Brain microvascular endothelial cell (primary cell): ENCODE data around the gene ARHGEF4.

Experiments used
- DNase-seq: peaks from one replicate; pipeline ENCODE4 v3.0.0-alpha.2; 2020
- H3K27ac ChIP-seq: fragments of 250-450 bp; sonication (Bioruptor Pico); 2 replicates; pipeline ENCODE4 v1.5.1; 2020; ENCODE audit warnings: mild to moderate bottlenecking, moderate library complexity
- H3K27me3 ChIP-seq: fragments of 250-450 bp; sonication (Bioruptor Pico); replicated peaks from 2 replicates; pipeline ENCODE4 v1.5.1; 2020; ENCODE audit warnings: mild to moderate bottlenecking
- H3K36me3 ChIP-seq: fragments of 250-450 bp; sonication (Bioruptor Pico); replicated peaks from 2 replicates; pipeline ENCODE4 v1.5.1; 2020; ENCODE audit warnings: mild to moderate bottlenecking
- H3K4me3 ChIP-seq: 2 replicates; pipeline ENCODE4 v1.5.1; 2011; ENCODE audit warnings: low read depth, mild to moderate bottlenecking, control low read depth, low read length, moderate library complexity
- in situ Hi-C: cut with HindIII; loops from 2 replicates; pipeline ENCODE4 v1.10.0; 2017; ENCODE audit warnings: low sequenced_read_pairs, low pct_ligation_motif_present
- TF ChIP-seq, protein P1 (sequence below): IDR thresholded peaks from 2 replicates; pipeline ENCODE4 v1.5.1; 2011; ENCODE audit warnings: low read depth, mild to moderate bottlenecking, moderate library complexity, low read length, control low read depth, inconsistent platforms; ENCODE audit errors: missing control alignments

The ARHGEF4 gene

DNA sequence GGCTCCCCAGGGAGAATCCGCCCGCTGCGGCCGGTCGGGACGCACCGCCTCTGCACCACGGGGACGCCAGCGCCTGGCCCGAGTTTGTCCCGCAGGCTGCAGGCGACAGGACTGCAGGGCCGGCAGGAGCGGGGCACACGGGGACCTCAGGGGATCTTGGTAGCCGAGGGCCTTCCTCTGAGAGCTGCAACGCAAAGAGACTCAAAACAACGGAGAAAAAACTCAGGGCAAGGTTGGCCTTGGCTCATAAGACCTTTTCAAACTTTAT lies 79.7 kb downstream of the ARHGEF4 start:
- DNase-seq, result no peak
- Histone ChIP-seq H3K36me3 (no peaks in the 10 kb centered on the region), H3K4me3 (no peak overlapping the region), H3K27ac (no peak overlapping the region), H3K27me3 (peaks cover 8% of the 10 kb centered on the region)
- TF ChIP-seq, protein P1, sequence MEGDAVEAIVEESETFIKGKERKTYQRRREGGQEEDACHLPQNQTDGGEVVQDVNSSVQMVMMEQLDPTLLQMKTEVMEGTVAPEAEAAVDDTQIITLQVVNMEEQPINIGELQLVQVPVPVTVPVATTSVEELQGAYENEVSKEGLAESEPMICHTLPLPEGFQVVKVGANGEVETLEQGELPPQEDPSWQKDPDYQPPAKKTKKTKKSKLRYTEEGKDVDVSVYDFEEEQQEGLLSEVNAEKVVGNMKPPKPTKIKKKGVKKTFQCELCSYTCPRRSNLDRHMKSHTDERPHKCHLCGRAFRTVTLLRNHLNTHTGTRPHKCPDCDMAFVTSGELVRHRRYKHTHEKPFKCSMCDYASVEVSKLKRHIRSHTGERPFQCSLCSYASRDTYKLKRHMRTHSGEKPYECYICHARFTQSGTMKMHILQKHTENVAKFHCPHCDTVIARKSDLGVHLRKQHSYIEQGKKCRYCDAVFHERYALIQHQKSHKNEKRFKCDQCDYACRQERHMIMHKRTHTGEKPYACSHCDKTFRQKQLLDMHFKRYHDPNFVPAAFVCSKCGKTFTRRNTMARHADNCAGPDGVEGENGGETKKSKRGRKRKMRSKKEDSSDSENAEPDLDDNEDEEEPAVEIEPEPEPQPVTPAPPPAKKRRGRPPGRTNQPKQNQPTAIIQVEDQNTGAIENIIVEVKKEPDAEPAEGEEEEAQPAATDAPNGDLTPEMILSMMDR, result no peak
- in situ Hi-C loops, result no loop called here

DNA sequence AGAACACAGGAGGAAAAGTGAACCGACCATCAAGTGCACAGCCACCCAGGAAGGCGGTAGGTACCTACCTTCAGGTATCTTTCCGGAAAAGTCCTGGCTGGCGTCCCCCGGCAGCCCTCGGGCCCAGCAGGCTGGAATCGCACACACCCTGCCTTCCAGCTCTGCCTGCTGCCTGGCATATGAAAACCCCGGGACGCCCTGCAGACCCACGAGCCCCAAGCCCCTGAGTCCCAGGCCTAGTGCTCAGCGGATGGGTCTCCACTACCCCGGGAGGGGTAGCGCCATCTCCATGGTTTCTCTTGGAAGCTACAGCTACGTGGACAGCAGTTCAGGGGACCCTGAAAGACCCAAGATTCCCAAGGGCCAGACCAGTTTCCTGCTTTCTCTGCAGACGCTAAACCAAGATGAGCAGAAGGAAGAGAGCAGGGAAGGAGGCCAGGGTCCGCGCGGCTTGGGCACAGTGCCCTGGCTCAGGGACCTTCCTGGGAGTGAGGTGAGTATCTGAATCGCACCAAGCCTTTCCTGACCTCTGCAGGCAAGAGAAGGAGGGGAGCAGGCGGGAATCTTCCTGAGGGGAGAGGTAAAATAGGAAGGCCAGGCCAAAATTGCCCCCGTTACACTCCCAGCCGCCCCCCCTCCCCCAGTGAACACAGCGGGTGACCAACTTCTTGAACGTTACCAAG lies 80.4 kb downstream of the ARHGEF4 start:
- DNase-seq, result no peak
- Histone ChIP-seq H3K36me3 (no peaks in the 10 kb centered on the region), H3K27ac (no peak overlapping the region), H3K27me3 (peaks cover 8% of the 10 kb centered on the region), H3K4me3 (no peak overlapping the region)
- in situ Hi-C loops, result no loop called here
- TF ChIP-seq, protein P1, result no peak

DNA sequence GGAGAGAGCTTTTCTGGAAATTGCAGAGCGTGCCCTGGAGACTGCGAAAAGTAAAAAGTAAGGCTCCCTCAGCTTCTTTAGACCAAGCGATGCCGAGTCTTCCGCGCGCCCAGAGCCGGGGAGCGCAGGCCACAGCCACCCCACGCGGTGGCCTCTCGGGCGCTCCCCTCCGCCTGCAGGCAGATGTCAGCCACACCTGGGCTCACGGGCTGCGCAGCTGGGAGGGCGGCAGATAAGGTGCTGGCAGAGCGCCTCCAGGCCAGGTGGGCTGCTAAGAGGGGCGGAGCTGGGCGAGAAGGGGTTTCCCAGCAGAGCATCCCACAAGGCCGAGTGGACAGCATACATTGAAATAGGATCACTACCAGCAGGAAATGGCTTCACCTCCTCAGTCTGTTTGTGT lies 81.7 kb downstream of the ARHGEF4 start:
- in situ Hi-C loops, result no loop called here
- no peaks in the 10 kb centered on the region for H3K36me3 ChIP-seq
- no peak overlapping the region for H3K27ac ChIP-seq
- no peak overlapping the region for H3K4me3 ChIP-seq
- DNase-seq, result no peak
- H3K27me3 ChIP-seq, result peaks cover 8% of the 10 kb centered on the region
- TF ChIP-seq, protein P1, result no peak

DNA sequence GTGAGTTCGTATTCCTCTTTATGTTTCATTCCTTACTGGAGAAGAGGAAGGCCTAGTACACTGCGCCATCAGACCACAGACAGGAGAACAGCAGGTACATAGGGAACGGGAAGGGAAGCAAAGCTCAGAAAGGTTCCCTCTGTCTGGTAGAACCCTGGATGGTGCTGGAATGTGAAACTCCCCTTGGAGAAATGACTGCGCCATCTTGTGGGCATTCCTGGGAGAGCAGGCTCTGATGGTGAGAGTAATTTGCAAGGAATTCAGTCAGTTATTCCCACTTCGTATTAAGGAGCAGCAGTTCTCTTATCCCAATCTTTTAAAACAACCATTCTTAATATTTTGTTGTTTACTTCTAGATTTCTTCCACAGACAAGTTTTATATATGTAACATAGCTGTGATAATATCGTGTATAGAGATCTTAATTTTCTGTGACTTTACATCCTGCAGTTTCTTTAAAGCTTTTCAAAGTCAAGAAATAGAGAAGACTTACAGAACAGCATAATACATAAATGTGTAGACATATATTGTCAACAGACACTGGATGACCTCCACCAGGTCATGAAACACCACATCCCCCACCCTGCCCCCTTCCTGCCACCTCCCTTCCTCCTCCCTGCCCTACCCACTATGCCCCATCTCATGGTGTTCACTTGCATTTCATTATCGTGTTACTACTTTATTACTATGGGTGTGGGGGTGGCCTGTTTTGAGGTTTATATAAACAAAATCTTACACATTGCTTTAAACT lies 83.9 kb downstream of the ARHGEF4 start:
- in situ Hi-C loops, result no loop called here
- TF ChIP-seq, protein P1, result peak; percentile 94
- Histone ChIP-seq H3K27me3 (peaks cover 6% of the 10 kb centered on the region), H3K27ac (no peak overlapping the region), H3K4me3 (no peak overlapping the region), H3K36me3 (no peaks in the 10 kb centered on the region)
- DNase-seq, result peak; percentile 68

- in situ Hi-C loops, result no loop called here
- TF ChIP-seq, protein P1, result no peak
- Histone ChIP-seq H3K27ac (no peak overlapping the region), H3K36me3 (no peaks in the 10 kb centered on the region), H3K4me3 (no peak overlapping the region), H3K27me3 (peaks cover 2% of the 10 kb centered on the region)
- DNase-seq, result no peak
Measured at GRCh38 chr2:130921164-130921476, 84.4 kb downstream of the ARHGEF4 start.

DNA sequence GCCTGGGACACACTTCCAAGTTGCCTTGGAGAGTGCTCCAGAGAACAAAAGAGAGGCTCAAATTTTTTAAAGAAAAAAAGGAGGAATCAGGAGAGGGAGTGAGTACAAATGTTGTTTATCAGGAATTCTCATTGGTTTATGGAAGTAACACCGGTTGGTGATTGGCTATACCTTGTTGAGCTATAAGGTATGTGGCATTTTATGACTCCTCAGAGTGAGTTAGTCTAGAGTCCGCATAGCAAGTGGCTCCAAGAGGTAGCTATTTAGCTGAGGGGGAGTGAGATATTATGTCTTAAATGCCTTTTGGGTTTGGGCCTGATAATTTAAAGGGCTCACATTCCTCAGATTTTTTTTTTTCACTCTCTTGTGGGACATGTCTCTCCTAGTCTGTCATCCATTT lies 85.7 kb downstream of the ARHGEF4 start:
- DNase-seq, result no peak
- TF ChIP-seq, protein P1, result no peak
- Histone ChIP-seq H3K36me3 (no peaks in the 10 kb centered on the region), H3K27me3 (no peaks in the 10 kb centered on the region), H3K27ac (no peak overlapping the region), H3K4me3 (no peak overlapping the region)
- in situ Hi-C loops, result no loop called here
